SK-N-SH (cell line): ENCODE data around the gene RNF151. TPM values are rescaled to one million over a fixed set of nuclear protein-coding genes. Genes with fewer than 3 reads are reported as not detected.
"Not testable (repeated sequence)": the region's sequence is repeated elsewhere in the genome, so short reads cannot be mapped to it uniquely, and the experiment has no call there.

ENCODE experiments used
- CTCF ChIA-PET: fragments of 300-600, 350-600 bp; formaldehyde crosslinking; extraction: SDS; loops from one replicate; lab custom pipeline; 2021; lab: Yijun Ruan, JAX
- POLR2A ChIA-PET: fragments of 350-600 bp; sonication (Branson Sonifier 250); formaldehyde crosslinking; extraction: SDS; loops from one replicate; lab custom pipeline; 2020; ENCODE audit warnings: antibody characterized with exemption, inconsistent platforms; lab: Yijun Ruan, JAX
- DNase-seq: peaks from one replicate; pipeline ENCODE4 v3.0.0; 2012
- H2AFZ ChIP-seq: fragments of 200-600 bp; sonication (generic); 2 replicates; pipeline ENCODE4 v1.8.1; 2016; ENCODE audit warnings: antibody characterized with exemption, mild to moderate bottlenecking, low read depth
- H3F3A ChIP-seq: fragments of 200-600 bp; sonication (generic); replicated peaks from 2 replicates; pipeline ENCODE3; 2016; ENCODE audit warnings: antibody characterized with exemption, mild to moderate bottlenecking; ENCODE audit not compliant: insufficient read depth
- H3K27ac ChIP-seq, 2 experiments: fragments of 200-500 bp in 1 of 2; fragments of 200-600 bp in 1 of 2; sonication (Bioruptor generic) in 1 of 2; sonication (generic), shearing (Covaris generic) in 1 of 2; 2 replicates each; pipeline versions ENCODE4 v1.5.1 to v1.6.1; 2014 to 2016; ENCODE audit warnings: low read depth in 2 of 2, inconsistent platforms in 1 of 2, low read length in 1 of 2, mild to moderate bottlenecking in 1 of 2, mixed read lengths in 1 of 2
- H3K27me3 ChIP-seq: fragments of 200-600 bp; sonication (generic), shearing (Covaris generic); 2 replicates; pipeline ENCODE4 v1.6.1; 2016; ENCODE audit warnings: mixed run types; ENCODE audit not compliant: insufficient read depth
- H3K36me3 ChIP-seq, 2 experiments: fragments of 200-500 bp in 1 of 2; fragments of 200-600 bp in 1 of 2; sonication (Bioruptor generic) in 1 of 2; sonication (generic) in 1 of 2; replicated peaks in 1 of 2; 2 replicates each; pipeline versions ENCODE3 to v1.5.1; 2014 to 2016; ENCODE audit warnings: low read length in 1 of 2, mild to moderate bottlenecking in 1 of 2; ENCODE audit not compliant: insufficient read depth in 2 of 2, control insufficient read depth in 1 of 2
- H3K4me1 ChIP-seq, 2 experiments: fragments of 200-500 bp in 1 of 2; fragments of 200-600 bp in 1 of 2; sonication (Bioruptor generic) in 1 of 2; sonication (generic), shearing (Covaris generic) in 1 of 2; 2 replicates each; pipeline versions ENCODE4 v1.5.1 to v1.6.1; 2014 to 2016; ENCODE audit warnings: low read depth in 1 of 2, low read length in 1 of 2, mixed run types in 1 of 2; ENCODE audit not compliant: insufficient read depth in 2 of 2, control insufficient read depth in 1 of 2
- H3K4me2 ChIP-seq: fragments of 200-600 bp; sonication (generic), shearing (Covaris generic); 2 replicates; pipeline ENCODE4 v1.6.1; 2017; ENCODE audit warnings: mixed run types
- H3K4me3 ChIP-seq, 2 experiments: fragments of 200-500 bp in 1 of 2; fragments of 200-600 bp in 1 of 2; sonication (Bioruptor generic) in 1 of 2; sonication (generic), shearing (Covaris generic) in 1 of 2; 2 replicates each; pipeline versions ENCODE4 v1.5.1 to v1.8.1; 2014 to 2016; ENCODE audit warnings: low read depth in 2 of 2, inconsistent platforms in 1 of 2, low read length in 1 of 2, mild to moderate bottlenecking in 1 of 2, mixed read lengths in 1 of 2, moderate library complexity in 1 of 2
- H3K79me2 ChIP-seq: fragments of 200-600 bp; sonication (generic); 2 replicates; pipeline ENCODE4 v1.8.1; 2017; ENCODE audit warnings: mild to moderate bottlenecking; ENCODE audit not compliant: insufficient read depth
- H3K9ac ChIP-seq: fragments of 200-600 bp; sonication (generic); 2 replicates; pipeline ENCODE4 v1.6.1; 2017; ENCODE audit warnings: mixed run types
- H3K9me2 ChIP-seq: fragments of 200-600 bp; sonication (generic); 2 replicates; pipeline ENCODE4 v1.6.1; 2017; ENCODE audit warnings: mixed run types
- H3K9me3 ChIP-seq: fragments of 200-600 bp; sonication (generic); 2 replicates; pipeline ENCODE4 v1.6.1; 2017; ENCODE audit warnings: mixed run types, mild to moderate bottlenecking, moderate library complexity
- H4K20me1 ChIP-seq: fragments of 200-600 bp; sonication (generic); 2 replicates; pipeline ENCODE4 v1.6.1; 2017; ENCODE audit warnings: mild to moderate bottlenecking, mixed run types; ENCODE audit not compliant: insufficient read depth
- MXI1 ChIP-seq: IDR thresholded peaks from 2 replicates; pipeline ENCODE4 v1.6.1; 2012; ENCODE audit warnings: mild to moderate bottlenecking, low read depth, low read length, improper control_type of control experiment
- SIN3A ChIP-seq: IDR thresholded peaks from 2 replicates; pipeline ENCODE4 v1.6.1; 2012; ENCODE audit warnings: low read depth, mild to moderate bottlenecking, low read length, moderate library complexity, borderline replicate concordance
- YY1 ChIP-seq: IDR thresholded peaks from 2 replicates; pipeline ENCODE4 v1.4.0; 2012; ENCODE audit warnings: low read depth, mild to moderate bottlenecking
- WGBS: methylation state at CpG from one replicate; pipeline ENCODE4 v1.1.6; 2017; ENCODE audit warnings: low lambda C conversion rate; 5-methylcytosine and 5-hydroxymethylcytosine counted together
- polyA plus RNA-seq, 3 experiments: library from polyadenylated mRNA; depleted of rRNA; stranded (reverse); fragments of >200 nt; gene quantifications; 2 replicates each; pipeline ENCODE4 v1.2.3, GENCODE V29; 2012
- TF ChIP-seq, protein P1 (sequence below): fragments of 200-600 bp; sonication (generic); IDR thresholded peaks from 2 replicates; pipeline ENCODE4 v1.6.1; 2017; ENCODE audit warnings: antibody characterized with exemption, mild to moderate bottlenecking, moderate library complexity

Gene RNF151
- polyA plus RNA-seq, 1 of the 3 experiments (the other 2 are of a cell fraction) = 0.07 TPM

DNA sequence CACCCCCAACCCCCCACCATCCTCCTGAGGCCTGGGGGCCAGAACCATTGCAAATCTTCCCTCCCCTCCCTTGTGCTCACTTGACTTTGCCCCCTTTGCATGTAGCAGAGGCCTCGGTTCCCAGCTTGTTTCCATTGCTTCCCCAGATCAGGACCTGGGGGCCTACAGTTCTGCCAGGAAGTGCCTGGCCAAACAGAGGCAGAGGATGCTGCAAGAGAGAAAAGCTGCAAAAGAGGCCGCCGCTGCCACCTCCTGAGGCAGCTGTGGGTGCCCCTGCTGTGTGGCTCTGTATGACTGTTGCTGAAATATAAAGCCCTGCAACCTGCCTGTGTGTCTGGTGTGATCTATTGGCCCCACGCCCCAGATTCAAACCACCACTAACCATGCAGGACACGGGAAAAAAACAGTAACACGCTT, 5.0 kb upstream of the RNF151 start:
- H3K79me2 ChIP-seq = peaks cover 68% of the 10 kb centered on the region
- H3K4me2 ChIP-seq = peak overlapping the region; percentile 90; the same call in 1 of the 2 replicates
- WGBS = 38% methylated on average over 6 of the region's 6 CpGs
- peaks cover 36% of the 10 kb centered on the region for H3F3A ChIP-seq
- DNase-seq = no peak
- no peak overlapping the region for H3K9ac ChIP-seq
- H3K4me3 ChIP-seq = no peak overlapping the region
- H3K36me3 ChIP-seq = peaks cover 19 to 24% of the 10 kb centered on the region in 2 experiments
- TF ChIP-seq MXI1 (no peak), SIN3A (peak; percentile 12; the same call in 1 of the 2 replicates), YY1 (no peak)
- TF ChIP-seq, protein P1, sequence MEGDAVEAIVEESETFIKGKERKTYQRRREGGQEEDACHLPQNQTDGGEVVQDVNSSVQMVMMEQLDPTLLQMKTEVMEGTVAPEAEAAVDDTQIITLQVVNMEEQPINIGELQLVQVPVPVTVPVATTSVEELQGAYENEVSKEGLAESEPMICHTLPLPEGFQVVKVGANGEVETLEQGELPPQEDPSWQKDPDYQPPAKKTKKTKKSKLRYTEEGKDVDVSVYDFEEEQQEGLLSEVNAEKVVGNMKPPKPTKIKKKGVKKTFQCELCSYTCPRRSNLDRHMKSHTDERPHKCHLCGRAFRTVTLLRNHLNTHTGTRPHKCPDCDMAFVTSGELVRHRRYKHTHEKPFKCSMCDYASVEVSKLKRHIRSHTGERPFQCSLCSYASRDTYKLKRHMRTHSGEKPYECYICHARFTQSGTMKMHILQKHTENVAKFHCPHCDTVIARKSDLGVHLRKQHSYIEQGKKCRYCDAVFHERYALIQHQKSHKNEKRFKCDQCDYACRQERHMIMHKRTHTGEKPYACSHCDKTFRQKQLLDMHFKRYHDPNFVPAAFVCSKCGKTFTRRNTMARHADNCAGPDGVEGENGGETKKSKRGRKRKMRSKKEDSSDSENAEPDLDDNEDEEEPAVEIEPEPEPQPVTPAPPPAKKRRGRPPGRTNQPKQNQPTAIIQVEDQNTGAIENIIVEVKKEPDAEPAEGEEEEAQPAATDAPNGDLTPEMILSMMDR = no peak
- CTCF ChIA-PET = interaction anchor here (1.1 to 1.8 kb wide), 3 partner anchors 32 to 97 kb away, joined by 3 to 6 read pairs (median 4); partner anchors contain the start of gene MEIOB
- H3K9me2 ChIP-seq = no peaks in the 10 kb centered on the region
- H3K4me1 ChIP-seq = peaks cover 0 to 47% of the 10 kb centered on the region in 2 experiments; a peak in 1 of 4 replicates
- no peak overlapping the region for H2AFZ ChIP-seq
- H3K27me3 ChIP-seq = no peaks in the 10 kb centered on the region
- no peaks in the 10 kb centered on the region for H3K9me3 ChIP-seq
- peak overlapping the region; percentile 19 to 20; a peak in 2 of 4 replicates for H3K27ac ChIP-seq
- peaks cover 38% of the 10 kb centered on the region for H4K20me1 ChIP-seq
- POLR2A ChIA-PET = interaction anchor here (0.7 to 2.6 kb wide), 3 partner anchors 9 to 229 kb away, joined by 3 to 10 read pairs (median 5); partner anchors contain the start of gene MSRB1

DNA sequence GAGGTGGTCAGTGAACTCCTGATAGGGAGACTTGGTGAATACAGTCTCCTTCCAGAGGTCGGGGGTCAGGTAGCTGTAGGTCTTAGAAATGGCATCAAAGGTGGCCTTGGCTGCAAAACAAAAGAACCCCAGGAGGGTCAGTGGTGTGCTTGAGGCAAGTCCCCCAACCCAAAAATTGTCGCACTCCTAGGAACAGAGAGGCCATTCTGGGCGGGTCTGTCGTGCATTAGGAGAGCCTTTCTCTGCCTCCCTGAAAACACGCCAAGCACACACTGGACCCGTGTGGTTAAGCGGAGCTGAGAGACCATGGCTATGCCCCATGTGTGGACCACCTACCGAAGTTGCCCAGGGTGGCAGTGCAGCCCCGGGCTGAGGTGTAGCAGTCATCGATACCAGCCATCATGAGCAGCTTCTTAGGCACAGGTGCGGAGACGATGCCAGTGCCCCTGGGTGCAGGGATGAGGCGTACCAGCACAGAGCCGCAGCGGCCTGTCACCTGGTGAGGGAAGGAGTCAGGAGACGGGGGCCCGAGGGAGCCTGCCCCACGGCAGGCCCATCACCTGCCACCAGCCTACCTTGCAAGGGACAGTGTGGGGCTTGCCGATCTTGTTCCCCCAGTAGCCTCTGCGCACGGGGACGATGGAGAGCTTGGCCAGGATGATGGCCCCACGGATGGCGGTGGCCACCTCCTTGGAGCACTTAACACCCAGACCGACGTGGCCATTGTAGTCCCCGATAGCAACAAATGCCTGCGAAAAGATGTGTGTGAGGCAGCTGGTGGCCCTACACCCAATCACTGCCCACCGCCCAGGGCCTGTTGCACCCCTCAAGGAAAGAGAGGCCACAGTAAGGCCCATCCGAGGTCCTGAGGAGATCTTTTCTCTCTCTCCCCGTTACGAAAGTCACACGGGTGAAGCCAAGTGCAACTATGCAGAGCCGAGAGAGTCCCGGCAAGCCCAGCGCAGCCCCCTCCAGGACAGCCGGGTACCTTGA, 4.2 kb upstream of the RNF151 start:
- ChIA-PET POLR2A (interaction anchor here (0.7 to 2.6 kb wide), 2 partner anchors 8 to 228 kb away, joined by 3 to 10 read pairs; no protein-coding TSS in a partner anchor), CTCF (interaction anchor here (0.6 to 1.8 kb wide), 3 partner anchors 33 to 261 kb away, joined by 3 to 6 read pairs (median 3); no protein-coding TSS in a partner anchor)
- not testable (repeated sequence) for H3K27me3 ChIP-seq, DNase-seq, H3K9me3 ChIP-seq, H3K9me2 ChIP-seq, H2AFZ ChIP-seq
- Histone ChIP-seq H3F3A (peaks cover 36% of the 10 kb centered on the region), H3K27ac (peak overlapping the region; percentile 11 to 76; a peak in 3 of 4 replicates), H3K4me2 (peak overlapping the region; percentile 90), H4K20me1 (peaks cover 38% of the 10 kb centered on the region), H3K4me3 (peak overlapping the region; percentile 86 to 98), H3K36me3 (peaks cover 19 to 24% of the 10 kb centered on the region in 2 experiments), H3K79me2 (peaks cover 72% of the 10 kb centered on the region), H3K9ac (peak overlapping the region; percentile 92), H3K4me1 (peaks cover 0 to 47% of the 10 kb centered on the region in 2 experiments; a peak in 1 of 4 replicates)
- WGBS = 34% methylated on average over 10 of the region's 37 CpGs
